ENCODE results near the gene PRKCSH. TPM values are rescaled to one million over a fixed set of nuclear protein-coding genes. Genes with fewer than 3 reads are reported as not detected.
"Not testable (repeated sequence)": the region's sequence is repeated elsewhere in the genome, so short reads cannot be mapped to it uniquely, and the experiment has no call there.

PRKCSH gene
- polyA plus RNA-seq, 1 of the 3 experiments (the other 2 are of a cell fraction), result 502 TPM

GRCh38 chr19:11458236-11458900, 22.9 kb downstream of the PRKCSH start:
- Histone ChIP-seq H2AFZ (ENCODE audit: low read depth) (no peak overlapping the region), H3K79me2 (ENCODE audit: insufficient read depth) (no peaks in the 10 kb centered on the region), H4K20me1 (ENCODE audit: insufficient read depth) (no peaks in the 10 kb centered on the region), H3K4me2 (no peak overlapping the region), H3K36me3 (replicated peaks in 1 of 2; ENCODE audit: control insufficient read depth in 1 of 2, insufficient read depth in 2 of 2, low read length in 1 of 2) (no peaks in the 10 kb centered on the region), H3K9ac (no peak overlapping the region), H3K27me3 (ENCODE audit: insufficient read depth) (no peaks in the 10 kb centered on the region), H3K27ac (ENCODE audit: low read depth in 2 of 2, low read length in 1 of 2) (no peak overlapping the region), H3K9me3 (no peaks in the 10 kb centered on the region), H3K4me1 (ENCODE audit: control insufficient read depth in 1 of 2, insufficient read depth in 2 of 2, low read depth in 1 of 2, low read length in 1 of 2) (no peaks in the 10 kb centered on the region), H3K4me3 (ENCODE audit: low read depth in 2 of 2, low read length in 1 of 2) (no peak overlapping the region), H3K9me2 (no peaks in the 10 kb centered on the region), H3F3A (replicated peaks; ENCODE audit: insufficient read depth) (no peaks in the 10 kb centered on the region)
- ChIA-PET POLR2A (no interaction called here), CTCF (interaction anchor here (1.2 to 3.6 kb wide), 6 partner anchors 11 to 76 kb away, joined by 3 to 22 read pairs (median 6); no protein-coding TSS in a partner anchor)
- 76% methylated on average over 16 of the region's 19 CpGs for WGBS (ENCODE audit: low lambda C conversion rate)
- DNase-seq, result peak; percentile 28
- TF ChIP-seq MEF2A (IDR thresholded peaks at IDR 0.05; ENCODE audit: borderline replicate concordance, low read depth), result no peak
- TF ChIP-seq EP300 (IDR thresholded peaks at IDR 0.05; ENCODE audit: borderline replicate concordance in 1 of 2, low read depth in 1 of 2, low read length in 1 of 2), result no peak
- TF ChIP-seq ELF1 (IDR thresholded peaks at IDR 0.05), result no peak

GRCh38 chr19:11458912-11459311, 23.5 kb downstream of the PRKCSH start:
- not testable (repeated sequence) for H3K4me2 ChIP-seq; H3K4me3 ChIP-seq (ENCODE audit: low read depth in 2 of 2, low read length in 1 of 2); H3K27me3 ChIP-seq (ENCODE audit: insufficient read depth); H4K20me1 ChIP-seq (ENCODE audit: insufficient read depth); H2AFZ ChIP-seq (ENCODE audit: low read depth); H3K4me1 ChIP-seq (ENCODE audit: control insufficient read depth in 1 of 2, insufficient read depth in 2 of 2, low read depth in 1 of 2, low read length in 1 of 2); H3K9me2 ChIP-seq; H3K79me2 ChIP-seq (ENCODE audit: insufficient read depth); H3K36me3 ChIP-seq (replicated peaks in 1 of 2; ENCODE audit: control insufficient read depth in 1 of 2, insufficient read depth in 2 of 2, low read length in 1 of 2); H3F3A ChIP-seq (replicated peaks; ENCODE audit: insufficient read depth); H3K9me3 ChIP-seq; H3K27ac ChIP-seq (ENCODE audit: low read depth in 2 of 2, low read length in 1 of 2); DNase-seq; H3K9ac ChIP-seq
- 78% methylated on average over 11 of the region's 11 CpGs for WGBS (ENCODE audit: low lambda C conversion rate)
- CTCF ChIA-PET, result interaction anchor here (1.2 to 3.6 kb wide), 3 partner anchors 13 to 76 kb away, joined by 5 to 22 read pairs (median 7); no protein-coding TSS in a partner anchor
- POLR2A ChIA-PET, result interaction anchor here (0.6 kb wide), 1 partner anchor 9 kb away, joined by 3 read pairs; no protein-coding TSS in a partner anchor

GRCh38 chr19:11460207-11460606, 24.8 kb downstream of the PRKCSH start:
- H3K79me2 ChIP-seq (ENCODE audit: insufficient read depth), result no peaks in the 10 kb centered on the region
- peak; percentile 80 for DNase-seq
- POLR2A ChIA-PET, result no interaction called here
- H3K9me2 ChIP-seq, result no peaks in the 10 kb centered on the region
- no peaks in the 10 kb centered on the region for H3K27me3 ChIP-seq (ENCODE audit: insufficient read depth)
- H3F3A ChIP-seq (replicated peaks; ENCODE audit: insufficient read depth), result no peaks in the 10 kb centered on the region
- H2AFZ ChIP-seq (ENCODE audit: low read depth), result no peak overlapping the region
- H3K9me3 ChIP-seq, result no peaks in the 10 kb centered on the region
- no peak overlapping the region for H3K27ac ChIP-seq (ENCODE audit: low read depth in 2 of 2, low read length in 1 of 2)
- no peaks in the 10 kb centered on the region for H3K36me3 ChIP-seq (replicated peaks in 1 of 2; ENCODE audit: control insufficient read depth in 1 of 2, insufficient read depth in 2 of 2, low read length in 1 of 2)
- no peaks in the 10 kb centered on the region for H3K4me1 ChIP-seq (ENCODE audit: control insufficient read depth in 1 of 2, insufficient read depth in 2 of 2, low read depth in 1 of 2, low read length in 1 of 2)
- H3K9ac ChIP-seq, result no peak overlapping the region
- H3K4me3 ChIP-seq (ENCODE audit: low read depth in 2 of 2, low read length in 1 of 2), result no peak overlapping the region
- H4K20me1 ChIP-seq (ENCODE audit: insufficient read depth), result no peaks in the 10 kb centered on the region
- no peak overlapping the region for H3K4me2 ChIP-seq
- 44% methylated on average over 4 of the region's 4 CpGs for WGBS (ENCODE audit: low lambda C conversion rate)
- CTCF ChIA-PET, result no interaction called here
- TF ChIP-seq USF2 (IDR thresholded peaks at IDR 0.05; ENCODE audit: borderline replicate concordance, low read depth, low read length), result no peak
- no peak for TF ChIP-seq GATA2 (CRISPR knock-in tag; IDR thresholded peaks at IDR 0.05)
- TF ChIP-seq MEF2A (IDR thresholded peaks at IDR 0.05; ENCODE audit: borderline replicate concordance, low read depth), result no peak
- no peak for TF ChIP-seq IRF3 (IDR thresholded peaks at IDR 0.05; ENCODE audit: low read depth, low read length)
- TF ChIP-seq GABPA (IDR thresholded peaks at IDR 0.05; ENCODE audit: low read depth), result no peak
- TF ChIP-seq JUND (IDR thresholded peaks at IDR 0.05), result no peak
- no peak for TF ChIP-seq POLR2AphosphoS5 (IDR thresholded peaks at IDR 0.05; ENCODE audit: low read depth, low read length)
- TF ChIP-seq, protein P1, sequence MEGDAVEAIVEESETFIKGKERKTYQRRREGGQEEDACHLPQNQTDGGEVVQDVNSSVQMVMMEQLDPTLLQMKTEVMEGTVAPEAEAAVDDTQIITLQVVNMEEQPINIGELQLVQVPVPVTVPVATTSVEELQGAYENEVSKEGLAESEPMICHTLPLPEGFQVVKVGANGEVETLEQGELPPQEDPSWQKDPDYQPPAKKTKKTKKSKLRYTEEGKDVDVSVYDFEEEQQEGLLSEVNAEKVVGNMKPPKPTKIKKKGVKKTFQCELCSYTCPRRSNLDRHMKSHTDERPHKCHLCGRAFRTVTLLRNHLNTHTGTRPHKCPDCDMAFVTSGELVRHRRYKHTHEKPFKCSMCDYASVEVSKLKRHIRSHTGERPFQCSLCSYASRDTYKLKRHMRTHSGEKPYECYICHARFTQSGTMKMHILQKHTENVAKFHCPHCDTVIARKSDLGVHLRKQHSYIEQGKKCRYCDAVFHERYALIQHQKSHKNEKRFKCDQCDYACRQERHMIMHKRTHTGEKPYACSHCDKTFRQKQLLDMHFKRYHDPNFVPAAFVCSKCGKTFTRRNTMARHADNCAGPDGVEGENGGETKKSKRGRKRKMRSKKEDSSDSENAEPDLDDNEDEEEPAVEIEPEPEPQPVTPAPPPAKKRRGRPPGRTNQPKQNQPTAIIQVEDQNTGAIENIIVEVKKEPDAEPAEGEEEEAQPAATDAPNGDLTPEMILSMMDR (IDR thresholded peaks at IDR 0.05), result peak; percentile 28
- TF ChIP-seq, protein P2, sequence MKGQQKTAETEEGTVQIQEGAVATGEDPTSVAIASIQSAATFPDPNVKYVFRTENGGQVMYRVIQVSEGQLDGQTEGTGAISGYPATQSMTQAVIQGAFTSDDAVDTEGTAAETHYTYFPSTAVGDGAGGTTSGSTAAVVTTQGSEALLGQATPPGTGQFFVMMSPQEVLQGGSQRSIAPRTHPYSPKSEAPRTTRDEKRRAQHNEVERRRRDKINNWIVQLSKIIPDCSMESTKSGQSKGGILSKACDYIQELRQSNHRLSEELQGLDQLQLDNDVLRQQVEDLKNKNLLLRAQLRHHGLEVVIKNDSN (IDR thresholded peaks at IDR 0.05; ENCODE audit: borderline replicate concordance, low read depth), result no peak
- TF ChIP-seq, protein P3, sequence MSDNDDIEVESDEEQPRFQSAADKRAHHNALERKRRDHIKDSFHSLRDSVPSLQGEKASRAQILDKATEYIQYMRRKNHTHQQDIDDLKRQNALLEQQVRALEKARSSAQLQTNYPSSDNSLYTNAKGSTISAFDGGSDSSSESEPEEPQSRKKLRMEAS (IDR thresholded peaks at IDR 0.05; ENCODE audit: low read depth), result no peak
- TF ChIP-seq SIN3A (IDR thresholded peaks at IDR 0.05; ENCODE audit: borderline replicate concordance, low read depth, low read length), result no peak
- no peak for TF ChIP-seq RFX5 (IDR thresholded peaks at IDR 0.05; ENCODE audit: low read length)
- no peak for TF ChIP-seq NRF1 (IDR thresholded peaks at IDR 0.05; ENCODE audit: low read depth, low read length)
- no peak for TF ChIP-seq EP300 (IDR thresholded peaks at IDR 0.05; ENCODE audit: borderline replicate concordance in 1 of 2, low read depth in 1 of 2, low read length in 1 of 2)
- TF ChIP-seq YY1 (IDR thresholded peaks at IDR 0.05; ENCODE audit: low read depth), result no peak
- no peak for TF ChIP-seq RCOR1 (IDR thresholded peaks at IDR 0.05; ENCODE audit: low read length)

Data from SK-N-SH (cell line).